ENCODE measurements around the gene CDK15. TPM values are rescaled to one million over a fixed set of nuclear protein-coding genes. Genes with fewer than 3 reads are reported as not detected.

CDK15 gene
- total and polyA plus RNA-seq, 2 experiments from 2014 or later = 0.27 TPM; not detected in 1

GRCh38 chr2:201824212-201824611 lies 17.9 kb downstream of the CDK15 start:
- Histone ChIP-seq H3K4me1 (ENCODE audit: insufficient read depth) (no peaks in the 10 kb centered on the region), H3K79me2 (replicated peaks; ENCODE audit: insufficient read depth) (no peaks in the 10 kb centered on the region), H3K36me3 (ENCODE audit: insufficient read depth) (no peaks in the 10 kb centered on the region), H4K20me1 (replicated peaks; ENCODE audit: insufficient read depth) (no peaks in the 10 kb centered on the region), H3K4me3 (no peak overlapping the region), H2AFZ (no peak overlapping the region), H3F3A (replicated peaks; ENCODE audit: low read depth) (no peaks in the 10 kb centered on the region), H3K27ac (ENCODE audit: low read depth) (no peak overlapping the region), H3K27me3 (ENCODE audit: insufficient read depth) (no peaks in the 10 kb centered on the region), H3K9me2 (ENCODE audit: insufficient read depth) (peaks cover 9% of the 10 kb centered on the region; the same call in 1 of the 2 replicates), H3K4me2 (no peak overlapping the region)
- no peak overlapping the region for H3K4me3 Mint-ChIP-seq
- H3K36me3 Mint-ChIP-seq (ENCODE audit: low read depth) = no peaks in the 10 kb centered on the region
- H3K4me1 Mint-ChIP-seq = no peaks in the 10 kb centered on the region
- no peak for TF ChIP-seq STAT1 (IDR thresholded peaks at IDR 0.05; ENCODE audit: unreplicated experiment)
- TF ChIP-seq ETS1 (IDR thresholded peaks at IDR 0.05) = no peak
- TF ChIP-seq ZNF462 (CRISPR knock-in tag; IDR thresholded peaks at IDR 0.05) = no peak
- no peak for TF ChIP-seq ZNF331 (CRISPR knock-in tag; IDR thresholded peaks at IDR 0.05; ENCODE audit: low read depth)
- no peak for TF ChIP-seq CTCF (conservative IDR thresholded peaks at IDR 0.05; ENCODE audit: low read depth in 2 of 2)
- no peak for TF ChIP-seq NANOG (IDR thresholded peaks at IDR 0.05; ENCODE audit: borderline replicate concordance)
- TF ChIP-seq JUNB (IDR thresholded peaks at IDR 0.05; ENCODE audit: unreplicated experiment) = no peak
- no peak for TF ChIP-seq ZNF114 (CRISPR knock-in tag; IDR thresholded peaks at IDR 0.05)
- TF ChIP-seq POLR2AphosphoS5 (IDR thresholded peaks at IDR 0.05; ENCODE audit: low read depth) = no peak
- TF ChIP-seq CREB1 (CRISPR knock-in tag; IDR thresholded peaks at IDR 0.05; ENCODE audit: low read depth) = no peak
- no peak for TF ChIP-seq EZH2 (IDR thresholded peaks at IDR 0.05; ENCODE audit: low read depth, unreplicated experiment)
- no peak for TF ChIP-seq REST (IDR thresholded peaks at IDR 0.05; ENCODE audit: unreplicated experiment)
- TF ChIP-seq EZH2phosphoT487 (IDR thresholded peaks at IDR 0.05; ENCODE audit: unreplicated experiment) = no peak
- H3K9me3 Mint-ChIP-seq = no peaks in the 10 kb centered on the region; the same call in 2 of the 3 replicates
- H3K27ac Mint-ChIP-seq = no peak overlapping the region
- ATAC-seq (no peak), DNase-seq (ENCODE audit: low spot score) (no peak)
- no peaks in the 10 kb centered on the region for H3K27me3 Mint-ChIP-seq (ENCODE audit: insufficient read depth, low read depth, poor library complexity)
